HG02870 (cell line): ENCODE measurements around the gene HMGCR.
"Not testable (repeated sequence)": the region's sequence is repeated elsewhere in the genome, so short reads cannot be mapped to it uniquely, and the experiment has no call there.

Source experiments
- ATAC-seq: cut with Tn5 transposase; IDR thresholded peaks from one replicate; pipeline ENCODE4 v1.9.1; 2021; ENCODE audit warnings: mild to moderate bottlenecking, moderate library complexity; ENCODE audit not compliant: unreplicated experiment

HMGCR gene

DNA sequence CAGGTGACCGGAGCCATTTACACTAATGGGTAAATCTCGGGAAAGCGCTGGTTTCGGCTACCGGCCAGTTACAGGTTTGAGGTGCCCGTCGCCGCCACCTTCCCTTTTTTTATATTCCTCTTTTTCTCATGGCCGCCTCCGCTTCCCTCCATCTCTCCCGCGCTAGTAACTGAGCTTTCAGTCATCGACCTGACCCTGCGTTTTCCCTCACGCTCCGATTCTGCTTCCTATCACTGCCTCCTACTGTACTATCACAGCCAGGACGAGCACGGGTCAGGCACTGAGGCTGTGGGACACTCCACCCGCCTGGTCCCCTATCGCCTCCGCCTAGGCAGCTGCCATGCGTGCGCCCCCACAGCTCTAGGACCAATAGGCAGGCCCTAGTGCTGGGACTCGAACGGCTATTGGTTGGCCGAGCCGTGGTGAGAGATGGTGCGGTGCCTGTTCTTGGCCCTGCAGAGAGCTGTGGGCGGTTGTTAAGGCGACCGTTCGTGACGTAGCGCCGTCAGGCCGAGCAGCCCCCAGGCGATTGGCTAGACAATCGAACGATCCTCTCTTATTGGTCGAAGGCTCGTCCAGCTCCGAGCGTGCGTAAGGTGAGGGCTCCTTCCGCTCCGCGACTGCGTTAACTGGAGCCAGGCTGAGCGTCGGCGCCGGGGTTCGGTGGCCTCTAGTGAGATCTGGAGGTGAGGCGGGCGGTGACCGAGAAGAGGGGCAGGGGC, at the start of gene HMGCR:
Gene HMGCR, plus strand, starts transcription at position 606 of the 722 bp plus-strand sequence. CDS start 5,386 bp downstream, outside the sequence.
- ATAC-seq = peak; percentile 98

DNA sequence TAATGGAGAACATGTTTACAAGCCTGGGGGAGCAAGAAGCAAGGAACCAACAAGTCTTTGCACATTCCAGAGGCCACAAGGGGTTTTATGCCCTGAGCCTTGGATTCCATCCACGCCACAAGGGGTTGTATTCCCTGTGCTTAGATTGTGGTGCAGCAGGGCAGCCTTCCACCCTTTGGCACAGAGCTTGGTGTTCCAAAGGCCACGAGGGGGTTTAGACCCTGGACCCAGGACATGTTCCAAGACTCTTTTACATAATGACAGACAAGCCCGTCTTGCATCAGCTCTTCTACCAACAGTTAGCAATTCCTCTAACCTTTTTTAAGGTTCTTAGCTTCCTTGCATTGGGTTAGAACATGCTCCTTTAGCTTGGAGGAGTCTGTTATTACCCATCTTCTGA, 45.2 kb upstream of the HMGCR start:
- not testable (repeated sequence) for ATAC-seq

DNA sequence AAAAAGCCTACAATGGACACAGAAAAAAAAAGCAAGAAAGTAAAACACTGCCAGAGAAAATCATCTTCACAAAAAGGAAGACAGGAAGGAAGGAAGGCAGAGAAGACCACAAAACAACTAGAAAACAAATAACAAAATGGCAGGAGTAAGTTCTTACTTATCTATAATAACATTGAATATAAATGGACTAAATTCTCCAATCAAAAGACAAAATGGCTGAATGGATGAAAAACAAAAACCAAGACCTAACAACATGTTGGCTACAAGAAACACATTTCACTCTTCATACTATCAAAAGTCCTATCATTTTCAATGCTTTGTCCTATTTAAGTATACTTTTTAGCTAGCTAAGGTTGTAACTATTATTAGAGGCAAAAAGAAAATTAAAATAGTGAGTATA, 36.9 kb upstream of the HMGCR start:
- ATAC-seq = no peak

DNA sequence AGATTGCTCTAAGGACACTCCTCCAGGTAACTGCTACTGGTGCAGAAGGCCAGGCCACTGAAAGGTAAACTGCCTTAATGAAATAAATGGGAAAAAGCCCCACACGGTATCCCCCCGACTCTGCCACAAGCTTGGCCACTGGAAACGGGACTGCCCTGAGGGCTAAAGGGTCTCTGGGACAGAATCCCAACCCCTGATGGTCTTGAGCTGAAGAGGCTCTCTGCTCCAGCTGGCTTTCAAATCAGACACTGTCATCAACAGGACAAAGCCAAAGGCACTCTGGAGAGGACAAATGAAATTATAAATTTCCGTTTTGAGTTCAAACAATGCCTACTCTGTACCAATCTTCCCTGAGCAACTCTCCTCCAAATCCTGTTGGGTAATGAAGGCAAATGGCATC, 33.6 kb upstream of the HMGCR start:
- no peak for ATAC-seq

- not testable (repeated sequence) for ATAC-seq
Measured at GRCh38 chr5:75304486-75304885, 32.5 kb upstream of the HMGCR start.

DNA sequence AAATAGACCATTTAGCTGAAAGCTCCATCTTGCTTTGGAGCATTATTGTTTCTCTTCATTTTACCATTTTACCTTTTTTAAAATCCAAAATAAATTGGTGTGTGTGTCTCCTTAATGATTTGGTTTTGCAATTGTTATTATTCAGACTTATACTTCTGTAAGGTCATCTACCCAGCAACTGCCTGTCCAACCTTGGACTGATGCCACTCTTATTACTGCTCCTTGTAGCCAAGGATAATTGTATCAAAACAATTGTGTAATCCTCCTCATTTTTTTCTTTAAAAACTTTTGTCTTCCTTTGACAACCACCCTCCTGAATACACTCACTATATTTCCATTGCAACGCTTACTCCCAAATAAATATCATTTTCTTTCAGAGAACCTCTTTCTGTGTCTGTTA, 30.3 kb upstream of the HMGCR start:
- ATAC-seq = no peak

DNA sequence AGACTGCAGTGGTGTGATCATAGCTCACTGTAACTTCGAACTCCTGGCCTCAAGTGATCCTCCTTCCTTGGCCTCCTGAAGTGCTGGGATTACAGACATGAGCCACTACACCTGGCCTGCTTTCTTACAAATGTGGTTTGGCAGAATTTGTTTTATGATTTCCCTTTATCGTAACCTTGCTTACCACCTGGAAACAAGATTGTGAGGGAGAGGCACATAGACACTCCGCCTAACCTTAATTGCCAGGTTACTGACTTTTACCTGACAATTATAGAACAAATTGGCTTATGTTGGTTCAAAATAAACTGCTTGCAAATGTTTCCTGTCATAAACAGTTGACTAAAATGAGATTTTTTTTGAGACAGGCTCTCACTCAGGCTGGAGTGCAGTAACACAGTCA, 26.8 kb upstream of the HMGCR start:
- ATAC-seq = no peak

- ATAC-seq = not testable (repeated sequence)
Measured at GRCh38 chr5:75319148-75319547, 17.9 kb upstream of the HMGCR start.

- ATAC-seq = no peak
Measured at GRCh38 chr5:75319638-75320037, 17.4 kb upstream of the HMGCR start.

DNA sequence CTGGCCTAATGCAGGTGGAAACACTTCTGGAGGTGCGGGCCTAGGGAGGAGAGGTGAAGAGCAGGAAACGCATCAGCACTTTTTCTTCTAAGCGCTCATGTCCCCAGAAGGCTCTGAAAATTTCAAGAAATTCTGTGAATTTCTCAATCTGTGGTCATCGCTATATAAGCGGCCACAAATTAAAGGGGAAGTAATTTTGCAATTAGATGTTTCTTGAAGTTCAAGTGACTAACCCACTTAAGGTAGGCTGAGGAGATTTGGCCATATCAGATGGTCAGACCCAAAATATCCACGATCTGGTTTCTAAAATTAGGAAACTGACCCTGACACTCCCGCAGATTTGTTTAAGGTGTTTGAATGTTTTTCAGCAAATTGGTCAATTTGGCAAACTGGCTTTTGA, 16.6 kb upstream of the HMGCR start:
- ATAC-seq = no peak

DNA sequence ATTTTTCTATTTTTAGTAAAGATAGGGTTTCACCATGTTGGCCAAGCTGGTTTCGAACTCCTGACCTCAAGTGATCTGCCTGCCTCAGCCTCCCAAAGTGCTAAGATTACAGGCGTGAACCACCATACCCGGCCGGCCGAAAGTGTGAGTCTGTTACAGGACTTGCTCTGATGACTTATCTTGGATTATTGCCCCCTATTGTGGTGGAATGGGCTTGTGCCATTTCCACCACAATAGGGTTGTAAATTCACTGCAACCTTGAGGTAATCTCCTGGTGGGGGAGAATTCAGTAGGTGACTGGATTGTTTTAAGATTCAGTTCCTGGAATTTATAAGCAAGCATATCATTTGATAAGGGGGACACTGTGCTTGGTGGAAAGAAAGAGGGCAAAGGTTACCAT, 15.0 kb upstream of the HMGCR start:
- ATAC-seq = no peak

- ATAC-seq = no peak
Measured at GRCh38 chr5:75324791-75325190, 12.2 kb upstream of the HMGCR start.

DNA sequence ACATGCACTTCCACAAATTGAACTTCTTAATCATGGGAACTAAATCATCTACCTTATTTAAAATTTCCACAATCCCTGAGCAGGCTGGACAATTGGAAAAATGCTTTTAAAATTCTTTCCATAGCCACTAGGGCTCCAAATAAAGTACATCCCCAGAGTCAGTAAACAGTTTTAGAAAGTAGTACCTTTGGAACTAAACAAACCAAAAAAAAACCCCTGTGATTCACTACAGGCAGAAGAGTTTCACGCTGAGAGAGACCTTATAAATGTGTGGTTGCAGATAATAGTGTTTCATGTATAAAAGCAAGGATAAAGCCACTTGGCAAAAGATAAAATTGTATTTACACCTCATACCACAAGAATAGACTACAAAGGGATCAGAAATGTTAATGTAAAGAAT, 11.8 kb upstream of the HMGCR start:
- no peak for ATAC-seq

GRCh38 chr5:75330404-75330803, 6.6 kb upstream of the HMGCR start:
- ATAC-seq = no peak

GRCh38 chr5:75331095-75332090, 5.6 kb upstream of the HMGCR start:
- ATAC-seq = no peak

GRCh38 chr5:75333759-75334158, 3.3 kb upstream of the HMGCR start:
- not testable (repeated sequence) for ATAC-seq

DNA sequence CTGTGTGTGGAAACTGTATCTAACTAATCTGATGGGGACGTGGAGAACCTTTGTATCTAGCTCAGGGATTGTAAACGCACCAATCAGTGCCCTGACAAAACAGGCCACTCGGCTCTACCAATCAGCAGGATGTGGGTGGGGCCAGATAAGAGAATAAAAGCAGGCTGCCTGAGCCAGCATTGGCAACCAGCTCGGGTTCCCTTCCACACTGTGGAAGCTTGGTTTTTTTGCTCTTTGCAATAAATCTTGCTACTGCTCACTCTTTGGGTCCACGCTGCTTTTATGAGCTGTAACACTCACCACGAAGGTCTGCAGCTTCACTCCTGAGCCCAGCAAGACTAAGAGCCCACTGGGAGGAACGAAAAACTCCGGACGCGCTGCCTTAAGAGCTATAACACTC, 2.6 kb upstream of the HMGCR start:
- ATAC-seq = not testable (repeated sequence)

DNA sequence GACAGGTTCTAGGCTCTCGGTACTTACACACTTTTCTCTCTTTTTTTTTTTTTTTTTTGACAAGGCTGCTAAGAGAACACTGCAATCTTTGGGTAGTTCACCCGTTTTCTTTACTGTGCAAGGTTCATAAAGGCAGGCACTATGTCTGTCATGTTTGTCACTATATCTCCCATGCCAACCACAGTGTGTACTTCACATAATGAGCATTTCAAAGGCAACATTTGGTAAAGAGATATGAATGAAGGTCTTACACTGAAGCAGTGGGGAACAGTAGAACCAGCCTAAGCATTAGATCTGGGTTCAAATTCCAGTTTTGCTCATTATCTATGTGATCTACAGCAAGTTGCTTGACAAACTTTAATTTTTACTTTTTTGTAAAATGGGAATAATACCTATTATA, 1.5 kb upstream of the HMGCR start:
- no peak for ATAC-seq

- ATAC-seq = no peak
Measured at GRCh38 chr5:75335952-75336614, 937 bp upstream of the HMGCR start.

DNA sequence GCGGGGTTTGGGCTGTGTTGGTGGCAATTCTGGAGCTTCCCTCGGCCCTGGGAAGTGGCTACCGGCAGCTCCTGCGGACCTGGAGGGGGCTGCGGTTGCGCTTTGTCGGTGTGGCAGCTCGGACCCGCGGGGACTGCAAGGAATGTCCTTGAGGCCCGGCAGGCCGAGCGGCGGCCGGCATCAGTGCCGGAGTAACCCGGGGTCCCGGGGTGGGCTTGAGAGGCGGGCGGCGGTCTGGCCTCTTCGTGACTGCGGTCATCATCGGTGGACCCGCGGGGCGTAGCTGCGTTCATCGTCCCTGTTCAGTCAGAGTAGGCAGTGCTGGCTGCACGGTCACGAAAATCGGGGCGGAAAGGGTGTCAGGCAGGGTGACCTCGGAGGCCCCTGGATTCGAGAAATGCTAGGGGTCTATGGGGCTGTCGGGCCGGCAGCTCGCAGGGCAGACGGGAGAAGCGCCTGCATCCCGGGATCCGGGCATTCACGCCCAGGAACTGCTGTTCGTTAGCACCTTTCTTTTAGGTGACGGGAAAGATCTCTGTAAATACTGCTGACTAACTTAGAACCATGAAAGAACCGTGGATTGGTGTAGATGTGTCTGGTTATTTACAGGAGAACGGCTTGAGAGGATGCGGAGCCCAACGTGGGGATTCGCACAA, 474 bp downstream of the HMGCR start:
- ATAC-seq = no peak

DNA sequence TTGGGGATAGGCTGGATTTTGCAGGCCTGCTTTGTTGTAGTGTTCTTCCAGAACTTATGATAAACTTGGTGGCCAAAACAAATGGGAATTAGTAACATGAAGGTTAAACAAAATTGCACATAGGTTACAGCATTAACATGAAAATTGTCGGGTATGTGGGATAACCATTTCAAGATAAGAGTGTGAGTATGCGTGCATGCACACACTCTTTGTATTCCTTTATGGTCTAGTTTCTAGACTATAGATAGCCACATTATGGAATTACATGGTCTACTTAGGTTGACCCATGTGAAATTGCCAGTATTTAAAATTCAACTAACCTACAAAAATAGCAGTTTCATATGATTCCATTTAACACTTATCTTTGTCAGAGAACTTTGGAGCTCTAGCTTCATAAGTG, 1.4 kb downstream of the HMGCR start:
- ATAC-seq = no peak
